Sigmoid colon (tissue), 4 donors: Measurements from ENCODE around the gene TNIK.

ENCODE experiments used
- CTCF ChIP-seq, 4 experiments: fragments of 450-650 bp in 3 of 4; fragments of 200-600 bp in 1 of 4; IDR thresholded peaks; one replicate each; pipeline ENCODE4 v1.5.1; 2016 to 2019; ENCODE audit warnings: antibody characterized with exemption in 4 of 4, mild to moderate bottlenecking in 3 of 4, moderate library complexity in 2 of 4
- EP300 ChIP-seq, 4 donors: sonication (generic); formaldehyde crosslinking; IDR thresholded peaks; one replicate each; pipeline ENCODE4 v1.6.1; 2017; ENCODE audit warnings: antibody characterized with exemption in 4 of 4
- POLR2A ChIP-seq, 2 donors: fragments of 450-650 bp; IDR thresholded peaks; one replicate each; pipeline ENCODE4 v1.6.1; 2016; ENCODE audit warnings: antibody characterized with exemption in 2 of 2, mild to moderate bottlenecking in 2 of 2, moderate library complexity in 2 of 2

GRCh38 chr3:171239757-171240503 lies 220.3 kb downstream of the TNIK start:
- TF ChIP-seq CTCF (IDR thresholded peaks at IDR 0.05) (no peak), POLR2A (IDR thresholded peaks at IDR 0.05) (no peak), EP300 (IDR thresholded peaks at IDR 0.05) (no peak)
